Measurements from ENCODE around the gene SLC43A2.

DNA sequence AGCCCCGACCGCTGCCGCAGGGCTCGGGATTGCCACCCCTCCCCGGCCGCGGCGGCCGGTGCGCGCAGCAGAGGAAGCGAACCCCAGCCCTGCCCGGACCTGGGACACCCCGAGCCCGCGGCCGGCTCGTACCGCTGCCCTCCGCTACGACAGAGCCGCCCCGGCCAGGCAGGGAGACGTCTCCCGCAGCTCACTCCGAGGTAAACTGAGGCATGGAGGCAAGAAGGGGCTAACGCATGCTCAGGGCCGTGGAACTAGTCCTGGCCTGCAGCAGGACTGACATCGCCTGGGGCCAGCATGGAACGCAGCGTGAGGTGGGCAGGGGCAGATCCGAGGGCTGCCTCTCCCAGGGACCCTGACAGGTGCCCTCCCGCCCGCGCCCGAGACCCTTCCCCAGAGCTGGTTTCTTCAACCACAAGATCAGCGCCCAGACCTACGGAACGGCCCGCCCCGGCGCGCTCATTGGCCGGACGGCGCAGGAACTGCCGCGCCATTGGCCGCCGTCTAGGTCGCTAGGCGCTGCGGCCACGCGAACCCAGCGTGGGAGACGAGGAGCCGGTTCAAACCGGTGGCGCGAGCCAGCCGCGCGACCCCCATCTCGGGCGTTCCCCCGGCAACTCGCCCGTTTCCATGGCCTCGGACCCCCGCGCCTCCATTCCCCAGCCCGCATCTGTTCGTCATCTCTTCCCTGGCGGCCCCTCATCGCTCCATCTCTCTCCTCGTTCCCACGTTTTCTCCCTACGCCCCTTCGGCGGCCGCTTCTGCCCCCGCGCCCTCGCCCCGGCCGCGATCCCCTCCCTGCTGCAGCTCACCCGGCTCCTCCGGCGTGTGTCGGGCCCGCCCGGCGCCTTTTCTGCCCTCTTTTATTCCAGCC, at the start of gene SLC43A2:
- TF ChIP-seq MXI1 (conservative IDR thresholded peaks at IDR 0.05; ENCODE audit: poor library complexity, severe bottlenecking) (peak; percentile 98), POLR2AphosphoS5 (IDR thresholded peaks at IDR 0.05) (peak; percentile 42)
